GM23248 (cell line): ENCODE data around the gene CENPT.

Experiments used
- EZH2 ChIP-seq: fragments of 200-600 bp; sonication (generic); IDR thresholded peaks from 2 replicates; pipeline ENCODE4 v1.6.1; 2018; ENCODE audit warnings: antibody characterized with exemption, mild to moderate bottlenecking; ENCODE audit not compliant: insufficient read depth, poor library complexity, severe bottlenecking
- EZH2phosphoT487 ChIP-seq: fragments of 200-600 bp; sonication (generic); IDR thresholded peaks from 2 replicates; pipeline ENCODE4 v1.6.1; 2018; ENCODE audit warnings: antibody characterized with exemption, moderate library complexity, mild to moderate bottlenecking, low read depth; ENCODE audit not compliant: insufficient read depth

- TF ChIP-seq EZH2phosphoT487 (no peak), EZH2 (no peak)
These were observed 38.1 kb upstream of the CENPT start for GRCh38 chr16:67885545-67885944.
